OCI-LY7 (cell line): ENCODE results near the gene INTS13.

Experiments
- CTCF ChIP-seq: fragments of 200-600 bp; sonication (generic); conservative IDR thresholded peaks from 2 replicates; pipeline ENCODE4 v1.5.1; 2014; ENCODE audit warnings: mild to moderate bottlenecking, antibody characterized with exemption, low read length, moderate library complexity, mixed read lengths
- EZH2phosphoT487 ChIP-seq: fragments of 200-600 bp; sonication (generic); IDR thresholded peaks from 2 replicates; pipeline ENCODE4 v1.6.1; 2018; ENCODE audit warnings: low read depth, borderline replicate concordance, mild to moderate bottlenecking, mixed run types, antibody characterized with exemption, low read length, moderate library complexity, mixed read lengths

- TF ChIP-seq CTCF: no peak
- no peak for TF ChIP-seq EZH2phosphoT487
Observed at GRCh38 chr12:26880625-26881024, 57.2 kb downstream of the INTS13 start.
